AG10803 (cell line): Measurements from ENCODE around the gene MARCHF3.

Source experiments
- DNase-seq: peaks from one replicate; pipeline ENCODE4 v3.0.0; 2010; ENCODE audit warnings: low read depth
- H3K4me3 ChIP-seq: 2 replicates; pipeline ENCODE4 v1.5.1; 2011; ENCODE audit warnings: mild to moderate bottlenecking, low read length, control low read depth
- TF ChIP-seq, protein P1 (sequence below): conservative IDR thresholded peaks from 2 replicates; pipeline ENCODE4 v1.5.1; 2011; ENCODE audit warnings: mild to moderate bottlenecking, low read length, control low read depth, inconsistent platforms

Gene MARCHF3

DNA sequence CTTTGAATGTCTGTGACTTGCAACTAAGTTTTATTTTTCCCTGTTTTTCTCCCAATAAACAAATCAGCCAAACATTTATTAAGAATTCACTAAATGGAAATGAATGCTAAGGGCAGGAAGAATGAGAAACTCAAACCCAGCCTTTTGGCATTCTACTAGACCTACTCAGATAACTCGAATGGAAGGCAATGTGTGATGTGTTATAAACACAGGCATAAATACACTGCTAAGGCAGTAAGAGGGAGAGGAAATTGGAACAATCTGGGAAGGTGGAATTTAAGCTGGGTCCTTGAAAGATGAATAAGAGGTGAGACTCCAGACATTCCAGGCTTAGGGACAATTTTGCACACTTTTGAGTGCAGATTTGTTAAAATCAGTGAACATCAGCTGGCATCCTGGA lies 34.7 kb downstream of the MARCHF3 start:
- H3K4me3 ChIP-seq, result no peak overlapping the region
- TF ChIP-seq, protein P1, sequence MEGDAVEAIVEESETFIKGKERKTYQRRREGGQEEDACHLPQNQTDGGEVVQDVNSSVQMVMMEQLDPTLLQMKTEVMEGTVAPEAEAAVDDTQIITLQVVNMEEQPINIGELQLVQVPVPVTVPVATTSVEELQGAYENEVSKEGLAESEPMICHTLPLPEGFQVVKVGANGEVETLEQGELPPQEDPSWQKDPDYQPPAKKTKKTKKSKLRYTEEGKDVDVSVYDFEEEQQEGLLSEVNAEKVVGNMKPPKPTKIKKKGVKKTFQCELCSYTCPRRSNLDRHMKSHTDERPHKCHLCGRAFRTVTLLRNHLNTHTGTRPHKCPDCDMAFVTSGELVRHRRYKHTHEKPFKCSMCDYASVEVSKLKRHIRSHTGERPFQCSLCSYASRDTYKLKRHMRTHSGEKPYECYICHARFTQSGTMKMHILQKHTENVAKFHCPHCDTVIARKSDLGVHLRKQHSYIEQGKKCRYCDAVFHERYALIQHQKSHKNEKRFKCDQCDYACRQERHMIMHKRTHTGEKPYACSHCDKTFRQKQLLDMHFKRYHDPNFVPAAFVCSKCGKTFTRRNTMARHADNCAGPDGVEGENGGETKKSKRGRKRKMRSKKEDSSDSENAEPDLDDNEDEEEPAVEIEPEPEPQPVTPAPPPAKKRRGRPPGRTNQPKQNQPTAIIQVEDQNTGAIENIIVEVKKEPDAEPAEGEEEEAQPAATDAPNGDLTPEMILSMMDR, result no peak
- no peak for DNase-seq

DNA sequence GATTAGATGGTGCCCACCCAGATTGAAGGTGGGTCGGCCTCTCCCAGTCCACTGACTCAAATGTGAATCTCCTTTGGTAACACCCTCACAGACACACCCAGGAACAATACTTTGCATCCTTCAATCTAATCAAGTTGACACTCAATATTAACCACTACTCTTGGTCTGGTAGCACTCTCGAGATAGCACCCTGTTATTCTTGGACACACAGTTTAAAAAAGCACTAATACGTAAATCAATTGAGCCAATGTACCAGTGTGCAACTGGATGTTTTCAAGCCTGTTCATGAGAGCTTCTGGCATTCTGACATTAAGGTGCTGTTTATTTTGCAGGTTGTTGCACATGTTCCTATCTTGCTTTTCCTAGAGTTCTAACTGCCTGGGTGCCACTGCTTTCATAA lies 35.3 kb downstream of the MARCHF3 start:
- TF ChIP-seq, protein P1, result no peak
- DNase-seq, result no peak
- H3K4me3 ChIP-seq, result no peak overlapping the region

DNA sequence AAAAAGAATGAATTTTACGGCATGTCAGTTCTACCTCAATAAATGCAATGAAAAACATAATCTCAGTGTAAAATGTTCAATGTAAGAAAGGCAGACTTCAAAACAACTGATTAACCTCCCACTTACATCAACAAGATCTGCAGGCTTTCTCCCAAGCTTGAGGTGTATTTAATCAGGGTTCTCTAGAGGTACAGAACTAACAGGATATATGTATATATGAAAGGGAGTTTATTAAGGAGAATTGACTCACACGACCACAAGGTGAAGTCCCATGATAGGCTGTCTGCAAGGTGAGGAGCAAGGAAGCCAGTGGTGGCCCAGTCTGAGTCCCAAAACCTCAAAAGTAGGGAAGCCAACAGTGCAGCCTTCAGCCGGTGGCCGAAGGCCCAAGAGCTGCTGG lies 35.9 kb downstream of the MARCHF3 start:
- TF ChIP-seq, protein P1, result no peak
- DNase-seq, result no peak

DNA sequence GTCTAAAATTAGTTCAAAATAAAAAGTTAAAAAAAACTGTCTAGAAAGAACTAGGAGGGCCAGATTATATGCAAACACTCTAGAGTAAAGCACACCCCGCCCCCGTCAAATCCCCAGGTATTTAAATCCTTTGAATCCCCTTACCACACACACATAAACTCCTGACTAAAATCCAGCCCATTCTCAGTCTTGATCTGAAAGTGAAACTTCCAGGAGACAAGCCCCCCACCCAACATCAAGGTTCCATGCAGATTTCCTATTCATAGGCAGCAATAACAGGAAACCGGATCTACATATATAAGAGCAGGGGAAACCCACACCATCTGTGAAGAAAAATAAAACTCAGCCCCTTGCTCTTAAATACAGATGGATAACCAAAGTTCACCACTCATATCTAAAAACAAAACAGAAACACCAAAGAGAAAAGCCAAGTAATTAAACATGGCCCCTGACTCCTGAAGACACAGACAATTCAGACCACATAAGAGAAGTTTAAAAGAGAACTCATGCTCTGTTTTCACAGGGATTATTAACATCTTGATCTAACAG lies 42.3 kb downstream of the MARCHF3 start:
- TF ChIP-seq, protein P1, result no peak
- H3K4me3 ChIP-seq, result no peak overlapping the region
- DNase-seq, result no peak

More for the DNA sequence above, 35.9 kb downstream of the MARCHF3 start:
- H3K4me3 ChIP-seq, result no peak overlapping the region

DNA sequence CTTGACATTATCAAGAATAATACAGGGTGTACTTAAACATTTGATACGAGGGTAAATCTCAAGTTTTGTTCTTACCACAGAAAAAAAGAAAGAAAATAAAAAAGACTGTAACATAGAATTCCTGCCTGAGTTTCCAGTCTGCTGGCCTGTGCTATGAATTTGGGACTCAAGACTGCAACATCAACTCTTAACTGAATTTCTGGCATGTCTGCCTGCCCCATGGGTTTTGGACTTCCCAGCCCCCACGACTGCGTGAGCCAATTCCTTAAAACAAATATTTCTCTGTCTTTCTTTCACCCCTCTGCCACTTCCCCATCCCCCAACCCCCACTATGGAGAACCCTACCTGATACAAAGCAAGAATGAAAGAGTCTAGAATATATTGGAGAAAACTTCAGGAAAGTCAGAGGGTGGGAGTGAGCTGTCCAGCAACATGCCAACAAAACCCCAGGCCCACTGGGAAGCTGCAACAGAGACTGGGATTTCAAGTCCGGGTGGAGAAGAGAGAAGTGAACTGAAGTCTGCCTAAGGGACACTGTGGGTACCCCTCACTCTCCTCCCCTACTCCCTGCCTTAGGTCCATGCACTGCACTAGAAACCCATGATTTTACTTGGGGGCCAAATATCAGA lies 43.0 kb downstream of the MARCHF3 start:
- TF ChIP-seq, protein P1, result no peak
- no peak overlapping the region for H3K4me3 ChIP-seq
- DNase-seq, result no peak

DNA sequence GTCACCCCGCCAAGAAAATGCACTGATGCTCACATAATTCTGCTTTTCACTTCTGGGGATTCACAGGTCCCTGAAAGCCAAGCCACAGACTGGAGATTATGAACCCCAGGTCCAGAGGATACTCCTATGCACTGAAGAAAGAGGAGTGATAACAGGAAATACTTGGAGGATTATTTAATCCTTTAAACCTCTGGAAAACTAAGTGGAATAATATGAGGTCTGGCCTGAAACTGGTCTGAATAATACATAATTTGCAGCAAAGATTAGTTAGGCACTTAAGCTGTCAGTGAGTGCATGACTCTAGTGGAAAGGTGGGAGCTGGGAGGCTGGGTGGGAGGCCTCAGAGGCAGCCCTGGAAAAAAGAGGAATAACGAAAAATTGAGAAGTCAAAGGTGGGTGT lies 45.7 kb downstream of the MARCHF3 start:
- DNase-seq, result peak; percentile 47
- TF ChIP-seq, protein P1, result no peak
- H3K4me3 ChIP-seq, result no peak overlapping the region

DNA sequence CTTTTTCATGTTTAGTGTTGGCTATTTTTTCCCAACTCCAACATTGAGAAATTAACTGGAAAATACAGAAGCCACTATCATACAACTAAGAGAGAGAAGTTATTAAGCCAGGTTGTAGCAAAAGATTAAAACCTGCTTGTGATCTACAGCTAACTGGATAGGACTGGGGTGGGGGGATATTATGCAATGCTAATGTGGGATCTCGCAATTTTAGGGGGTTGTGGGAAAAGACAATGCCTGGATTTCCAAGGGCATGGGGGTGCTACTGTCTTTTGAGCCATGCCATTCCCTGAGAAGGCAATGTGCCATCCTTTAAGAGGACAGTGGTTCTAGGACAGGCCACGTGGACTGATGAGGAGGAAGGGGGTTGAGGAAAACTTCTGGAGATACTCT lies 46.5 kb downstream of the MARCHF3 start:
- no peak overlapping the region for H3K4me3 ChIP-seq
- TF ChIP-seq, protein P1, result no peak
- DNase-seq, result no peak
